ENCODE results near the gene SCGB1A1.

DNA sequence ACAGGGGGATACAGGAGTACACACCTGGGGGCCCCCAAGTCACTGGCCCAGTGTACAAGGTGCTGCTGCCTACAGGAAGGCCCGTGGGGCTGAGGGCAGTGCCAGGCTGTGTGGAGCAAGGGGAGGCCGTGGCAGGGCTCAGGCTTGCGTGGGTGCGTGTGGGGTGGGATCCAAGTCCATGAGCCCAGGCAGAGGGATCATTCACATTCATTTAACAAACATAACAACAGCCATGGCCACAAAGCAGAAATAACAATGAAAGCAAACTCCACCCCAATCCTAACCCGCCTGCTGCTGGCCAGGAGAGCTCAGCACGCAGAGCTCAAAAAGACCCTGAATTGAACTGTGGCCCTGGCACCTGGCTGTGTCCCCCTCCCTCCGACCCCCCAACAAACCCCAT lies 17.0 kb upstream of the SCGB1A1 start:
- TF ChIP-seq, protein P1, sequence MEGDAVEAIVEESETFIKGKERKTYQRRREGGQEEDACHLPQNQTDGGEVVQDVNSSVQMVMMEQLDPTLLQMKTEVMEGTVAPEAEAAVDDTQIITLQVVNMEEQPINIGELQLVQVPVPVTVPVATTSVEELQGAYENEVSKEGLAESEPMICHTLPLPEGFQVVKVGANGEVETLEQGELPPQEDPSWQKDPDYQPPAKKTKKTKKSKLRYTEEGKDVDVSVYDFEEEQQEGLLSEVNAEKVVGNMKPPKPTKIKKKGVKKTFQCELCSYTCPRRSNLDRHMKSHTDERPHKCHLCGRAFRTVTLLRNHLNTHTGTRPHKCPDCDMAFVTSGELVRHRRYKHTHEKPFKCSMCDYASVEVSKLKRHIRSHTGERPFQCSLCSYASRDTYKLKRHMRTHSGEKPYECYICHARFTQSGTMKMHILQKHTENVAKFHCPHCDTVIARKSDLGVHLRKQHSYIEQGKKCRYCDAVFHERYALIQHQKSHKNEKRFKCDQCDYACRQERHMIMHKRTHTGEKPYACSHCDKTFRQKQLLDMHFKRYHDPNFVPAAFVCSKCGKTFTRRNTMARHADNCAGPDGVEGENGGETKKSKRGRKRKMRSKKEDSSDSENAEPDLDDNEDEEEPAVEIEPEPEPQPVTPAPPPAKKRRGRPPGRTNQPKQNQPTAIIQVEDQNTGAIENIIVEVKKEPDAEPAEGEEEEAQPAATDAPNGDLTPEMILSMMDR (IDR thresholded peaks at IDR 0.05; ENCODE audit: poor library complexity, severe bottlenecking) = no peak
- TF ChIP-seq TAF1 (IDR thresholded peaks at IDR 0.05; ENCODE audit: low read depth) = no peak
- TF ChIP-seq EZH2 (IDR thresholded peaks at IDR 0.05; ENCODE audit: borderline replicate concordance, insufficient read depth, low read length, poor library complexity, severe bottlenecking) = no peak
- TF ChIP-seq POLR2AphosphoS5 (IDR thresholded peaks at IDR 0.05) = no peak
- TF ChIP-seq, protein P2, sequence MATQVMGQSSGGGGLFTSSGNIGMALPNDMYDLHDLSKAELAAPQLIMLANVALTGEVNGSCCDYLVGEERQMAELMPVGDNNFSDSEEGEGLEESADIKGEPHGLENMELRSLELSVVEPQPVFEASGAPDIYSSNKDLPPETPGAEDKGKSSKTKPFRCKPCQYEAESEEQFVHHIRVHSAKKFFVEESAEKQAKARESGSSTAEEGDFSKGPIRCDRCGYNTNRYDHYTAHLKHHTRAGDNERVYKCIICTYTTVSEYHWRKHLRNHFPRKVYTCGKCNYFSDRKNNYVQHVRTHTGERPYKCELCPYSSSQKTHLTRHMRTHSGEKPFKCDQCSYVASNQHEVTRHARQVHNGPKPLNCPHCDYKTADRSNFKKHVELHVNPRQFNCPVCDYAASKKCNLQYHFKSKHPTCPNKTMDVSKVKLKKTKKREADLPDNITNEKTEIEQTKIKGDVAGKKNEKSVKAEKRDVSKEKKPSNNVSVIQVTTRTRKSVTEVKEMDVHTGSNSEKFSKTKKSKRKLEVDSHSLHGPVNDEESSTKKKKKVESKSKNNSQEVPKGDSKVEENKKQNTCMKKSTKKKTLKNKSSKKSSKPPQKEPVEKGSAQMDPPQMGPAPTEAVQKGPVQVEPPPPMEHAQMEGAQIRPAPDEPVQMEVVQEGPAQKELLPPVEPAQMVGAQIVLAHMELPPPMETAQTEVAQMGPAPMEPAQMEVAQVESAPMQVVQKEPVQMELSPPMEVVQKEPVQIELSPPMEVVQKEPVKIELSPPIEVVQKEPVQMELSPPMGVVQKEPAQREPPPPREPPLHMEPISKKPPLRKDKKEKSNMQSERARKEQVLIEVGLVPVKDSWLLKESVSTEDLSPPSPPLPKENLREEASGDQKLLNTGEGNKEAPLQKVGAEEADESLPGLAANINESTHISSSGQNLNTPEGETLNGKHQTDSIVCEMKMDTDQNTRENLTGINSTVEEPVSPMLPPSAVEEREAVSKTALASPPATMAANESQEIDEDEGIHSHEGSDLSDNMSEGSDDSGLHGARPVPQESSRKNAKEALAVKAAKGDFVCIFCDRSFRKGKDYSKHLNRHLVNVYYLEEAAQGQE (IDR thresholded peaks at IDR 0.05; ENCODE audit: borderline replicate concordance) = no peak
- TF ChIP-seq EP300 (conservative IDR thresholded peaks at IDR 0.05; ENCODE audit: poor library complexity, severe bottlenecking) = no peak
- TF ChIP-seq RAD21 (conservative IDR thresholded peaks at IDR 0.05) = no peak

Measured in neural cell (in vitro differentiated cells).